Activated naive CD8-positive, alpha-beta T cell treated with anti-CD3 and anti-CD28 coated beads, Interleukin-2, amount 10 ng/mL, durations not matched to agents 7 days and 5 days (primary cell): Measurements from ENCODE around the gene ARHGAP22. TPM values are rescaled to one million over a fixed set of nuclear protein-coding genes. Genes with fewer than 3 reads are reported as not detected.

Experiments
- ATAC-seq: fragments of 150-1000 bp; cut with Tn5 transposase; one replicate; pipeline ENCODE4 v1.10.0; 2021; ENCODE audit warnings: low read depth, moderate library complexity
- POLR2A ChIA-PET: fragments of 350-600 bp; sonication (Branson Sonifier 250); formaldehyde crosslinking; loops from one replicate; lab custom pipeline; 2021; ENCODE audit warnings: antibody characterized with exemption; lab: Charles Lee
- DNase-seq: peaks from one replicate; pipeline ENCODE4 v3.0.0; 2021
- H3K27ac Mint-ChIP-seq: one replicate; pipeline ENCODE4 v1.8.0; 2022; ENCODE audit warnings: mild to moderate bottlenecking, mixed read lengths
- H3K27me3 Mint-ChIP-seq: one replicate; pipeline ENCODE4 v1.8.0; 2022; ENCODE audit warnings: mild to moderate bottlenecking, moderate library complexity, mixed read lengths
- H3K36me3 Mint-ChIP-seq: one replicate; pipeline ENCODE4 v1.8.0; 2021; ENCODE audit warnings: mild to moderate bottlenecking, mixed read lengths
- H3K4me1 Mint-ChIP-seq: one replicate; pipeline ENCODE4 v1.8.0; 2021; ENCODE audit warnings: mixed read lengths
- H3K4me3 Mint-ChIP-seq: one replicate; pipeline ENCODE4 v1.8.0; 2022; ENCODE audit warnings: mild to moderate bottlenecking, moderate library complexity, mixed read lengths
- H3K9me3 Mint-ChIP-seq: one replicate; pipeline ENCODE4 v1.8.0; 2021; ENCODE audit warnings: mixed read lengths
- total RNA-seq, 2 experiments: library from RNA; stranded (reverse); gene quantifications; one replicate each; pipeline ENCODE4 v1.2.3, GENCODE V29; 2021

Gene ARHGAP22
- total RNA-seq, 2 experiments from 2014 or later: 0.26 to 0.30 TPM

DNA sequence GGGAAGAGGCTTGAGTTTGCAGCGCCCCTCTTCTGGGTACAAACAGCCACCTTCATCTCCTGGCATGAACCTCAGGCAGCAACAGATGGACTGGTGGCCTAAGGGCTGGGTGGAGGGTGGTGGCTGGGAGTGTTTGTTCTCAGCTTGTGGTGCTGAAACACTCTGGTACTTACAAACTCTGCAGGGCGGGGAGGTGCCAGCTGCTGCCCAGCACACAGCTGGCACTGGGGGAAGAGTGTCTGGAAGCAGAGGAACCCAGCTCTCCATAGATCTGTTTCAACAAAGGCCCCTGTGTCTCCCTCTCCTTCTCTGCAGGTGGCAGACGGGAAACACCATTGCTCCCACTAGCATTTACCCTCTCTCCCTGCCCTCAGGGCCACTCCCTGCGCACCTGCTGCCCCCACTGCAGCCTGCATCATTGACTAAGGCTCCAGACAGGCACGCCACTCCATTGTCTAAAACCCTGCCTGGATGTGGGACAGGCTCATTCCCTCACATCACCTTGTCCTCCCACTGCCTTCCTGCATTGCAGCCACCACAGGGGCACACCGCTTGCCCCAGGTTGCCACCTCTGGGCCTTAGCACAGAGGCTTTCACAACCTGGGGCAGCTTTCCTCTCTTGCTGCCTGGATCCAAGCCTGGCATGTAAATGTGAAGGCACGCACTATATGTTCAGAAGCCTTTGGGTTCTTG lies 6.5 kb downstream of the ARHGAP22 start:
- no peak for DNase-seq
- POLR2A ChIA-PET: no interaction called here
- no peaks in the 10 kb centered on the region for H3K36me3 Mint-ChIP-seq
- no peaks in the 10 kb centered on the region for H3K27me3 Mint-ChIP-seq
- H3K9me3 Mint-ChIP-seq: no peaks in the 10 kb centered on the region
- H3K27ac Mint-ChIP-seq: no peak overlapping the region
- no peak overlapping the region for H3K4me3 Mint-ChIP-seq
- no peak for ATAC-seq
- H3K4me1 Mint-ChIP-seq: no peaks in the 10 kb centered on the region

DNA sequence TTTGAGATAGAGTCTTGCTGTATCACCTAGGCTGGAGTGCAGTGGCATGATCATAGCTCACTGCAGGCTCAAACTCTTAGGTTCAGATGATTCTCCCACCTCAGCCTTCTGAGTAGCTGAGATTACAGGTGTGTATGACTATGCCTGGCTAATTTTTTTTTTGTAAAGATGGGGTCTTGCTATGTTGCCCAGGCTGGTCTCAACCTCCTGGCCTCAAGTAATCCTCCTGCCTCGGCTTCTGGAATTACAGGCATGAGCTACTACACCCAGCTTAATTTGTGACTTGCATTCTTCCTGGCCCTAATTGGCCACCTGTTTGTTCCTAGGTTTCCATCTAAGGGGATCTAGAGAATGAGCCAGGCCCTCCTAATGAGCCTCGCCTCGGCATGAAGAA lies 9.3 kb downstream of the ARHGAP22 start:
- Mint-ChIP-seq H3K9me3 (no peaks in the 10 kb centered on the region), H3K27me3 (peaks cover 3% of the 10 kb centered on the region), H3K4me3 (no peak overlapping the region), H3K27ac (no peak overlapping the region), H3K36me3 (no peaks in the 10 kb centered on the region), H3K4me1 (no peaks in the 10 kb centered on the region)
- ATAC-seq (no peak), DNase-seq (no peak)
- POLR2A ChIA-PET: no interaction called here

DNA sequence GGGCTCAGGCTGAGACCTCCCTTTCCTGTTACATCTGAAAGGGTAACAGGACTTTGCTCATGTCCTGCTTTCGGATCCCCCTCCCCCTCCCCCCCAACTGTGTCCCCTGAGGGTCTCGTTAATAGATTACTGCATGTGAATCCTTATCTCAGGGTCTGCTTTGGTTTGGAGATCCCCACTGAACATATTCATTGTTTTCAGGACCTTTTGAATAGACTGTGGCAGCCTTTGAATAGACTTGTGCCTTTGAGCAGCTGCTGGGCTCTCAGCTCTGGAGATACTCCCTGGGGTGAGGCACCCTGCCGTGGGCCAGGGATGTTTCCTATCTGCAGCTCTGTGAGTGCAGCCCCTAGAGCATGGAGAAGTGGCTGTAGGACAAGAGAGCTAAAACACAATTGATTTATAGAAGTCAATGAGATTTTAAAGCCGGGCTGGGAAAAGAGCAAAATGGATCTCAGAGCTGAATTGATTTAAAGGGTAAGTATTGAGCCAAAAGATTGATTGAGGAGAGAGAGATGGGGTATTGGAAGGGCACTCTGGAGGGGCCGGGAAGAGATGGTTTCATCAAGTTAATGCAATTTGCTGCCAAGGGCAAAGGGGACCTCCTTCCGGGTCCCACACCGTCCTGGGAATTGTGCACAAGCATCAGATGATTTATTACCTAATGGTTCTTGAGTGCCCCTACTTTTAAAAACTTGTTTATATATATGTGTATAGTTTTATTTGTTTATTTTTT lies 9.9 kb downstream of the ARHGAP22 start:
- H3K4me1 Mint-ChIP-seq: peaks cover 3% of the 10 kb centered on the region
- no peaks in the 10 kb centered on the region for H3K9me3 Mint-ChIP-seq
- DNase-seq: no peak
- no peak overlapping the region for H3K4me3 Mint-ChIP-seq
- H3K27me3 Mint-ChIP-seq: peaks cover 3% of the 10 kb centered on the region
- no peaks in the 10 kb centered on the region for H3K36me3 Mint-ChIP-seq
- no peak overlapping the region for H3K27ac Mint-ChIP-seq
- no peak for ATAC-seq
- POLR2A ChIA-PET: no interaction called here

DNA sequence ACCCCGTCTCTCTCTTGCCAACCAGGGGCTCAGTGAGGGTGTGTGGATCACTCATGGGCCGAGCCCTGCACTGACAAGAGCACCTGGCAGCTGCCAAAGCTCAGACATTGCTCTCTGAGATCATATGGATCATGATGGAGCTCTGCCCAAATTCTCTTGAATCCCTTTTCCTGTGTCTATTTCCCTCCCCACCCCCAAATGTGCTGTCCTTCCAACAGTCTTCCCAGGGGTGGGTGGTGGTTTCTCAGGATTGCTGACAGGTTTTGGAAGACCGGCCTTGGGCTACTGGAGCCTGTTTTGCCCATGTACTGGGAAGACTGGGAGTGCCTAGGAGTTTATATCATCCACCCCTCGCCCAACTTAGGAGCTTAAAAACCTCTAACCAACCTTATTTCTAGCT lies 10.5 kb downstream of the ARHGAP22 start:
- POLR2A ChIA-PET: no interaction called here
- no peak overlapping the region for H3K4me3 Mint-ChIP-seq
- H3K27ac Mint-ChIP-seq: no peak overlapping the region
- no peaks in the 10 kb centered on the region for H3K9me3 Mint-ChIP-seq
- no peak for DNase-seq
- ATAC-seq: no peak
- H3K27me3 Mint-ChIP-seq: peaks cover 3% of the 10 kb centered on the region
- no peaks in the 10 kb centered on the region for H3K36me3 Mint-ChIP-seq
- peaks cover 4% of the 10 kb centered on the region for H3K4me1 Mint-ChIP-seq

DNA sequence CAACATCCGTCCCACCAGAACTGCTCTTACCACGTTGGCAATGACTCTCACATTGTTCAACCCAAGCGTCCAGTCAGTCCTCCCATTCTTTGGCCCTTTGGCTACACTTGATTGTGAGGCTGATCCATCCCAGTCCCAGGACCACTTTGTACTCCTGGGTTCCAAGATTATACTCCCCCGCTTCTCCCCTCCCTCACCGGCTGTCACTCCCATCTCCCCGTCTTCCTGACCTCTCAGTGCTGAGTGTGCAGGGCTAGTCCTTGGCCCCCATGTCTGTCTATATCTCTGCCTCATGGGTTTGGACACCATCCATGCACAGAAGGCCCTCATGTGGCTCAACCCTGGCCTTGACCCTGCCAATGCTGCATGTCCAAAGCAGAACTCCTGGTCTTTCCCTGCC lies 12.5 kb downstream of the ARHGAP22 start:
- DNase-seq (no peak), ATAC-seq (no peak)
- Mint-ChIP-seq H3K36me3 (no peaks in the 10 kb centered on the region), H3K9me3 (no peaks in the 10 kb centered on the region), H3K4me3 (no peak overlapping the region), H3K27me3 (peaks cover 3% of the 10 kb centered on the region), H3K27ac (no peak overlapping the region), H3K4me1 (peaks cover 4% of the 10 kb centered on the region)
- POLR2A ChIA-PET: no interaction called here

DNA sequence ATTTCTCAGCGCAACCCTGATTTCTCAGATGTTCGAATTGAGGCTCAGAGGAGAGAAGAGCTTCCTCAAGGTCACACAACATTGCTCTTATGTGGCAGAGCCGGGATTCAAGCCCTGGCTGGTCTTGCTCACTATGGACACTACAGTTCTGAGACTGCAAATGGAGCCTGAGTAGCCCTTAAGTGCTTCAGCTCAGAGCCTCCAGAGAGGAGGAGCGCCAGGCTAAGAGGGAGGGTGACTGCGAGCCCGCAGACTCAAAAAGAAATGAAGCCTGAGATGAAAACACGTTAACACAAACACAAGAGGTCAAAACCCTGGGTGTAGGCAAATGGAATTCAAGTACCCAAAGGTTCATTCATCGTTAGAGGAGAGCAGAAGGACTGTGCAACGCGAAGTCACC lies 13.9 kb downstream of the ARHGAP22 start:
- Mint-ChIP-seq H3K27ac (no peak overlapping the region), H3K4me1 (peaks cover 4% of the 10 kb centered on the region), H3K9me3 (no peaks in the 10 kb centered on the region), H3K36me3 (no peaks in the 10 kb centered on the region), H3K4me3 (no peak overlapping the region), H3K27me3 (peaks cover 3% of the 10 kb centered on the region)
- ATAC-seq: no peak
- no peak for DNase-seq
- POLR2A ChIA-PET: no interaction called here

DNA sequence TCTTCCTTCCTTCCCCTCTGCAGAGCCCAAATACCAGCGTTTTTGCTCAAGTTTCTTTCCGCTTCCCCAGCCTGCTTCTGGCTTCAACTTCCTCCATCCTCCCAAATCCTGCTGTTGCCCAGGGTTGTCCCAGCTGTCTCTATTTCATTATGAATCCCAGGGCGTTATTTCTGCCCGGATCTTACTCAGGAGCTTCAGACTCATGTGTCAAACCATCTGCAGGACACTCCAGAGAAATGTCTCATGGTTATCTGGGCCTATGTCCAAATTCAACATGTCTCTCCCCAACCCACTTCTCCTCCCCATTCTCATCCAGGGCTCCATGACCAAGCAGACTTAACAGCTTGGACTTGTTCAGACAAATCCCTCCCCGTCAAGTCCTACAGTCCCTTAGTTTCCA lies 15.6 kb downstream of the ARHGAP22 start:
- no peak overlapping the region for H3K4me3 Mint-ChIP-seq
- POLR2A ChIA-PET: no interaction called here
- no peak for ATAC-seq

DNA sequence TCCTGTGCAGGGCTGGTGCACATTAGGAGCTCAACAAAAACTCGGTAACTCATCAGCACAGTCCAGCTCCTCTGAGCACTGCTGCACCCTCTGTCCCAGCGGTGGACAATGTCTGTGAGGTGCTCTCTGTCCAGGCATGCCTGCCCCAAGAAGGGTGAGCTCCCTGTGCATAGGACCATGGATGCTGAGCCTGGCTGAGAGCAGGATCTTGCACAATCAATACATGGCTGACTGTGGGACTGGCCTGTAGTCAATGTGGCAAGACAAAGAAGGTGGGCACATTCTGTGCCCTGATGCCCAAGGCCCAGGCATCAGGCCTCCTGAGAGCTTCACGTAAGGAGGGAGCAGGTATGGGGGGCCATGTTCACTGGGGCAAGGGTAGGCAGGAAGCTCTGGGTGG lies 17.1 kb downstream of the ARHGAP22 start:
- Mint-ChIP-seq H3K36me3 (no peaks in the 10 kb centered on the region), H3K27ac (no peak overlapping the region), H3K9me3 (no peaks in the 10 kb centered on the region), H3K4me1 (peaks cover 4% of the 10 kb centered on the region), H3K4me3 (no peak overlapping the region), H3K27me3 (no peaks in the 10 kb centered on the region)
- POLR2A ChIA-PET: no interaction called here
- DNase-seq: no peak
- no peak for ATAC-seq

More for the DNA sequence above, 15.6 kb downstream of the ARHGAP22 start:
- H3K9me3 Mint-ChIP-seq: no peaks in the 10 kb centered on the region
- no peak overlapping the region for H3K27ac Mint-ChIP-seq
- H3K27me3 Mint-ChIP-seq: peaks cover 3% of the 10 kb centered on the region
- no peaks in the 10 kb centered on the region for H3K36me3 Mint-ChIP-seq
- no peak for DNase-seq
- peaks cover 4% of the 10 kb centered on the region for H3K4me1 Mint-ChIP-seq

DNA sequence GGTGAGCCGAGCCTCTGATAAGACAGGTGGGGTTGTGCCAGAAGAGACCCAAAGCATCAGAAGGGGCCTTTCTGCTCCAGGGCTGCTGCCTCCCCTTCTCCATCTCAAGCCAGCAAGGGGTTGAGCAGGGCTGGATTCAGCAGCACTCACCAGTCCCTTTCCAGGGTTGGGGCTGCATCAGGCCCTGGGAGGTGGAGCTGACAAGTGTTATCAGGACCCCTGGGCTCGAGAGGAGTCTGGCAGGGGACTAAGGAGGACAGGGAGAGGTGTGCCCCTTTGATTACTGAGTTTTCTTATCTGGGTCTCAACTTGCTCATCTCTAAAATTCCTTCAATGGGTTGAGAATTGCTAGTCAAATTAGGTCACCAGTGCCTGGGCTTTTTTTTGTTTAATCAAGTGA lies 17.8 kb downstream of the ARHGAP22 start:
- Mint-ChIP-seq H3K27ac (no peak overlapping the region), H3K4me3 (no peak overlapping the region), H3K4me1 (peaks cover 4% of the 10 kb centered on the region), H3K27me3 (peaks cover 3% of the 10 kb centered on the region), H3K9me3 (no peaks in the 10 kb centered on the region), H3K36me3 (no peaks in the 10 kb centered on the region)
- DNase-seq: no peak
- POLR2A ChIA-PET: no interaction called here
- ATAC-seq: no peak

DNA sequence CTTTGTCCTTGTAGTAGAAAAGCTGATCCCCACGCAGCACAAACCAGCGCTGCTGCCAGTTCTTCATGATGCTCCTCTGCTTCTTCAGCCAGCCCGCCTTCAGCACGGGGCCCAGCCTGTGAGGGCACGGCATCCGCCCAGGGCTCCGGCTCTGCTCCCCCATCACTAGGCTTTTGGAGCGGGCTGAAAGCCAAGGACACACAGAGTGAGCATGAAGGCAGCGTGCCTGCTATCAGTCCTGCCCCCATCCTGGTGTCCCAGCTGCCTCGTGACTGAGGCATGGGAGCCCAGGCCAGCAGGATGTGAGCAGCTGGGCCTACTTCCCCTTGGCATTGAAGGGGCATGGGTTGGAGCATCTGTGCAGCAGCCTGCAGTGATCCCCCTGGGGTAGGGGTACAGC lies 21.9 kb downstream of the ARHGAP22 start:
- H3K4me3 Mint-ChIP-seq: no peak overlapping the region
- no peaks in the 10 kb centered on the region for H3K4me1 Mint-ChIP-seq
- H3K27me3 Mint-ChIP-seq: peaks cover 22% of the 10 kb centered on the region
- ATAC-seq (no peak), DNase-seq (no peak)
- H3K36me3 Mint-ChIP-seq: no peaks in the 10 kb centered on the region
- POLR2A ChIA-PET: no interaction called here
- no peak overlapping the region for H3K27ac Mint-ChIP-seq
- H3K9me3 Mint-ChIP-seq: no peaks in the 10 kb centered on the region

DNA sequence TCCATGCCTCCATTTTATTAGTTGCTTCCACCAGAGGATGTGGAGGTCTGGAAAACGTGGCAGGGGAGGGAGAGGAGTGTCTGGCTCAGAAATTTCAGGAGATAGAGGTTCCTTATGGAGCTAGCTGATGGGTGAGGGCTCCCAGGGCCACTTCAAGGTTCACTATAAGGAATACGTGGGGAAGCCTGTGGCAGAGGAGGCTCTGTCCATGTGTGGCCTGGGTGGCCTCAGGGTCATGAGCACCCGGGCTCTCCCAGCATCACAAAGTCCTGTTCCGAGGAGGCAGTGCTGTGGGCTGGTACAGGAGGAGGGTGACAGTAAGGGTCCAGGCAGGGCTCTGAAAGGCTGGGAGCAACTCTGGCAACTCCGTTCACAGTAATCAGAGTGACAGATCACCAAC lies 24.6 kb downstream of the ARHGAP22 start:
- H3K4me3 Mint-ChIP-seq: no peak overlapping the region
- no peaks in the 10 kb centered on the region for H3K9me3 Mint-ChIP-seq
- H3K27me3 Mint-ChIP-seq: peaks cover 30% of the 10 kb centered on the region
- H3K27ac Mint-ChIP-seq: no peak overlapping the region
- DNase-seq (no peak), ATAC-seq (no peak)
- no peaks in the 10 kb centered on the region for H3K4me1 Mint-ChIP-seq
- POLR2A ChIA-PET: no interaction called here
- H3K36me3 Mint-ChIP-seq: no peaks in the 10 kb centered on the region

DNA sequence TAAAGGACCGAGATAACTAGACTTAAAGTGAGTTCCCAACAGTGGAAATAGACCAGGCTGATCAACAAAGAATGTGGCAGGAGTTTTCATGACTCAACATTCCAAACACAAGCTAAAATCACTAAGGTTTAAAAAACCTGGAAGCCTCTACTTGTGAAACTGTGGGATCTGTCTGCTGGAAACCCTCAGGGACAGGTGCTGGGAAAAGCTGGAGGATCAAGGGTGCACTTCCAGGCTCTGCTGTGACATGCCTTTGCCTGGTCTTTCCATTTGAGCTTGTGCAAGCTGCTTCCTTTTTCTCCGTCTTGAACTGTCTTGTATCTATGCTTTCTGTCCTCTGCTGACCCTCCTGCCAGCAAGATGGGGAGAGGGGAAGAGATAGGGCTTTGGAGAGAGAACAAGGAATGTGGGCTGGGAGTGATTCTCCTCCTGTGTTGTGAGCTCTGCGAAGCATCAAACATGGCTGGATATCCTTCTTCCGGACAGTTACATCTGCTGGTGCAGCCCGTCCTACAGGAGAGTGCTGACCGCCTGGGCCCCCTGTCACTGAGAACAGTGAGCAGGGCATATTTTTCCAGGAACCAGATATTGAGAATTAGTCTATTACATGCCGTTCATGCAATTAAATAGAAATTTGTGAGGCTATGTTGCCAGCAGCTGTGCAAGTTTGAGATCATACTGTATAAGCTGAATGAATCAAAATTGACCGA lies 25.5 kb downstream of the ARHGAP22 start:
- DNase-seq (no peak), ATAC-seq (no peak)
- H3K4me1 Mint-ChIP-seq: no peaks in the 10 kb centered on the region
- H3K36me3 Mint-ChIP-seq: no peaks in the 10 kb centered on the region
- H3K4me3 Mint-ChIP-seq: no peak overlapping the region
- POLR2A ChIA-PET: no interaction called here
- H3K9me3 Mint-ChIP-seq: no peaks in the 10 kb centered on the region
- H3K27me3 Mint-ChIP-seq: peaks cover 30% of the 10 kb centered on the region
- no peak overlapping the region for H3K27ac Mint-ChIP-seq

DNA sequence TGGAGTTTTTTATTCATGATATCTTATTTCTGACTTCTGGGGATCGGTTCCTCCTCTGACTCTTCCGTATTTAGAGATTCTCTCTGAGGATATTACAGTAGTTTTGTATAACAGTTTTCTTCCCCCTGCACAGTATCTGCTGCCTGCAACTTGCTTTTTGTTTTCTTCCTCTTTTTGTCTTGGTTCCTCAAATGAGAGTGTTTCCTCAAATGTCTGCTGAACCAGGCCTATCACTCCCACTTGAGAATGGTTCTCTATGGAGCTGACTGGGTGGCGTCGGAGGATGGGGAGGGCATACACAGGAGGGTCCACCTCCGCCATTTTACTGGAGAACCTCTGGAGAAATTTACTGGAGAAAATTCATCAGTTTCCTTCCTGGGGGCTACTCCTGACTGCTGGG lies 27.7 kb downstream of the ARHGAP22 start:
- no peaks in the 10 kb centered on the region for H3K4me1 Mint-ChIP-seq
- ATAC-seq (no peak), DNase-seq (no peak)
- H3K27me3 Mint-ChIP-seq: peaks cover 31% of the 10 kb centered on the region
- H3K27ac Mint-ChIP-seq: no peak overlapping the region
- H3K9me3 Mint-ChIP-seq: no peaks in the 10 kb centered on the region
- no peak overlapping the region for H3K4me3 Mint-ChIP-seq
- POLR2A ChIA-PET: no interaction called here
- H3K36me3 Mint-ChIP-seq: no peaks in the 10 kb centered on the region

DNA sequence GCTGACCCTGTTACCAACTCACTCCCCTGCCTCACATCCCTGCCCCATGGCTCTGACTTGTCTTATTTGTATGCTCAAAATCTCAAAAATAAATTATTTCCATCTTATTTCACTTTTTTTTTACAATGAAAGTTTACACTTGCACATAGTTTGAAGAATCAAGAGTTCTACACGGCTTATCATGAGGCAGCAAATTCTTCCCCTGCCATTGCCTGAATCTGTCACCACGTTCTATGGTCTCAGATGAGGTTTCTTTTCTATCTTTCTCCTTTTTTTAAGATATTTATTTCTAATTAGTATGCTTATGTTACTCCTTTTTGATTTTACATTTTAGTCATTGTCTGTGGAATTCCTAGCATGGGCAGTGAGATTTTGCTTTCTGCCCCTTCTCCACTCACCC lies 28.4 kb downstream of the ARHGAP22 start:
- no peak overlapping the region for H3K4me3 Mint-ChIP-seq

More for the DNA sequence above, 28.4 kb downstream of the ARHGAP22 start:
- H3K27me3 Mint-ChIP-seq: peaks cover 31% of the 10 kb centered on the region
- POLR2A ChIA-PET: no interaction called here
- no peak overlapping the region for H3K27ac Mint-ChIP-seq
- no peaks in the 10 kb centered on the region for H3K9me3 Mint-ChIP-seq
- H3K36me3 Mint-ChIP-seq: no peaks in the 10 kb centered on the region
- no peak for ATAC-seq
- H3K4me1 Mint-ChIP-seq: no peaks in the 10 kb centered on the region
- no peak for DNase-seq
